NCI-H1417 treated with DMSO at 0.1 percent for 48 hours (cell line): ENCODE results near the gene CHSY3.

Experiments used
- DNase-seq: peaks from one replicate; lab custom pipeline; 2025; lab: John Stamatoyannopoulos, UW

Gene CHSY3

GRCh38 chr5:130024006-130024405 is 119.7 kb downstream of the CHSY3 start:
- DNase-seq, result no peak

- DNase-seq, result no peak
Measured at GRCh38 chr5:130025511-130025910, 121.2 kb downstream of the CHSY3 start.

GRCh38 chr5:130032807-130033206 is 128.5 kb downstream of the CHSY3 start:
- DNase-seq, result no peak

- DNase-seq, result no peak
Measured at GRCh38 chr5:130034566-130035210, 130.4 kb downstream of the CHSY3 start.

GRCh38 chr5:130035388-130035787 is 131.1 kb downstream of the CHSY3 start:
- no peak for DNase-seq

GRCh38 chr5:130037905-130038304 is 133.6 kb downstream of the CHSY3 start:
- no peak for DNase-seq

- no peak for DNase-seq
Measured at GRCh38 chr5:130043834-130044233, 139.6 kb downstream of the CHSY3 start.

GRCh38 chr5:130045334-130045733 is 141.1 kb downstream of the CHSY3 start:
- DNase-seq, result no peak

GRCh38 chr5:130050585-130050984 is 146.3 kb downstream of the CHSY3 start:
- DNase-seq, result no peak

GRCh38 chr5:130052752-130053151 is 148.5 kb downstream of the CHSY3 start:
- DNase-seq, result no peak

GRCh38 chr5:130055572-130055971 is 151.3 kb downstream of the CHSY3 start:
- DNase-seq, result no peak

- DNase-seq, result no peak
Measured at GRCh38 chr5:130061746-130062145, 157.5 kb downstream of the CHSY3 start.

GRCh38 chr5:130063603-130064002 is 159.3 kb downstream of the CHSY3 start:
- no peak for DNase-seq

- no peak for DNase-seq
Measured at GRCh38 chr5:130064484-130064883, 160.2 kb downstream of the CHSY3 start.

- no peak for DNase-seq
Measured at GRCh38 chr5:130065617-130066016, 161.4 kb downstream of the CHSY3 start.

- no peak for DNase-seq
Measured at GRCh38 chr5:130066644-130067043, 162.4 kb downstream of the CHSY3 start.

GRCh38 chr5:130067364-130067763 is 163.1 kb downstream of the CHSY3 start:
- DNase-seq, result no peak

GRCh38 chr5:130068101-130068500 is 163.8 kb downstream of the CHSY3 start:
- no peak for DNase-seq

- DNase-seq, result no peak
Measured at GRCh38 chr5:130068988-130069387, 164.7 kb downstream of the CHSY3 start.

- no peak for DNase-seq
Measured at GRCh38 chr5:130074820-130075219, 170.6 kb downstream of the CHSY3 start.

- no peak for DNase-seq
Measured at GRCh38 chr5:130077007-130077406, 172.7 kb downstream of the CHSY3 start.

- no peak for DNase-seq
Measured at GRCh38 chr5:130078661-130079060, 174.4 kb downstream of the CHSY3 start.

GRCh38 chr5:130090569-130091270 is 186.5 kb downstream of the CHSY3 start:
- no peak for DNase-seq

- no peak for DNase-seq
Measured at GRCh38 chr5:130092991-130093390, 188.7 kb downstream of the CHSY3 start.
